ENCODE measurements around the gene GLS2.
A peak's percentile ranks its signal among the peaks of the same experiment; 100 is the strongest.
"Not testable (repeated sequence)": the region's sequence is repeated elsewhere in the genome, so short reads cannot be mapped to it uniquely, and the experiment has no call there.

The GLS2 gene

GRCh38 chr12:56490360-56490759 is 2.4 kb upstream of the GLS2 start:
- no peak for DNase-seq (ENCODE audit: low read depth)

GRCh38 chr12:56487448-56488040 is 417 bp downstream of the GLS2 start:
- peak; percentile 5 for DNase-seq (ENCODE audit: low read depth)

- no peak for DNase-seq (ENCODE audit: low read depth)
Observed at GRCh38 chr12:56486694-56487093, 1.3 kb downstream of the GLS2 start.

DNA sequence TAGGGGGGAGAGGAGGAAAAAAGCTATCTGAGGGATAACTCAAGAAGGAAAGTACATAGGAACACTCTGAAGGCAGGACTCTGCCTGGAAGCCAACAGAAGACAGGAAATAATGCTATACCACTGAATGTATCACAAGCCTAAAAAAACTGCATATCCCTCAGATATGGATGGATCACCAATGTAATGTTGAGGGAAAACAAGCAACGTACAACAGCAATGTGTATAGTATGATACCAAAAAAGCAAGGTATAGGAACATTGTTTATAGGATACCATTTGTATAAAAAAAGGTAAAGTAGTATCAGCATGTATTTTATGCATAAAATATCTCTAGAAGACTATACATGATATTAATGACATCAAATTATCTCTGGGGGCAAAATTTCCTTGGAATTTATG is 3.4 kb downstream of the GLS2 start:
- DNase-seq (ENCODE audit: low read depth) = no peak

GRCh38 chr12:56479625-56480024 is 8.3 kb downstream of the GLS2 start:
- no peak for DNase-seq (ENCODE audit: low read depth)

- DNase-seq (ENCODE audit: low read depth) = no peak
Observed at GRCh38 chr12:56477521-56478225, 10.3 kb downstream of the GLS2 start.

DNA sequence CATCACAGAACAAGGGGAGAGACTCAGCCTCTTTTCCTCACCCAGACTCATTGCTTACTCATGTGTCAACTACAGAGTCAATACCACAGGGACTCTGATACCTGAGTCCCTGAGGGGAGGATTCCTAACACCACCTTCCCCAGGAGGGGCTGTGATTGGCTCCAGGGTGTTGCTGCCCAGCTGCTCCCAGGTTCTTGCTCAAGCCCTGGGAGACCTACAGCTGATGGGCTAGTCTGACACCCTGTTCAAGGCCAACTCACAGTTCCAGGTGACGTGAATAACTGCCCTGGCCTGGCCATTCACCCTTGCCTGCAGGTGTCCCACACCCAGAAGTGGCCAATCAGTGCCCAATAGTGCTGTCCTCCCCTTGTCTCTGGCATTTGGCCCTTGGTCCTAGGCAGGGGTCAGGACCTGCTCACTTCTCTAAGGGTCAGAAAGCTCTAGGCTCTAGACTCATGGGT is 11.0 kb downstream of the GLS2 start:
- DNase-seq (ENCODE audit: low read depth) = no peak

DNA sequence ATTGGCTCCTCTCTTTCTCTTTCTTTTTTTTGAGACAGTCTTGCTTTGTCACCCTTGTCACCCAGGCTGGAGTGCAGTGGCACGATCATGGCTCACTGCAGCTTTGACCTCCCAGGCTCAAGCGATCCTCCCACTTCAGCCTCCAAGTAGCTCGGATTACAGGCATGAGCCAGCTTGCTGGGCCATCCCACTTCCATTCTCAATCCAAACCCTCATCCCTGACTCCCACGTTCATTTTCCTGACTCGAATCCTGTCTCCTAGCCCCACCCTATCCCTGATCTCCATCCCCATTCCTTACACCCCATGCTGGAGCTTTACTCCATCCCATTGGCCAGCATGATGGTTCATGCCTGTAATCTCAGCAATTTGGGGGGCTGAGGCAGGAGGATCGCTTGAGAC is 11.8 kb downstream of the GLS2 start:
- no peak for DNase-seq (ENCODE audit: low read depth)

DNA sequence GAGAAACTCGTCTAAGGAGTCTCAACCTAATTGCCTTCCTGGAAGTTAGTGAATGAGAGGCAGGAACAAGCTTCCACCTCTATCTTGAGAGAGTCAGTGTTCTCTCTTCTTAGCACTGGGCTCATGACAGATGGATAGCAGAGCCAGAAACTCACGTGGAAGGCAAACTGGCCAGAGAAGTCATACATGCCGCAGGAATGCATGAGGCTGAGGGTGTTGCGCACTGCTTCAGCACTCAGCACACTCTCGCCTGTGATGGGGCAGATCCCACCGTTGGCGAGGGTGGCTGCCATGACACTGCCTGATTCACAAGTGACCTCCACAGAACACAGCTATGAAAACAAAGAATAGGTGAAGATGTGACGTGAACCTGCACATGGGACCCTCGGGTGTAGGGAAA is 13.6 kb downstream of the GLS2 start:
- no peak for DNase-seq (ENCODE audit: low read depth)

DNA sequence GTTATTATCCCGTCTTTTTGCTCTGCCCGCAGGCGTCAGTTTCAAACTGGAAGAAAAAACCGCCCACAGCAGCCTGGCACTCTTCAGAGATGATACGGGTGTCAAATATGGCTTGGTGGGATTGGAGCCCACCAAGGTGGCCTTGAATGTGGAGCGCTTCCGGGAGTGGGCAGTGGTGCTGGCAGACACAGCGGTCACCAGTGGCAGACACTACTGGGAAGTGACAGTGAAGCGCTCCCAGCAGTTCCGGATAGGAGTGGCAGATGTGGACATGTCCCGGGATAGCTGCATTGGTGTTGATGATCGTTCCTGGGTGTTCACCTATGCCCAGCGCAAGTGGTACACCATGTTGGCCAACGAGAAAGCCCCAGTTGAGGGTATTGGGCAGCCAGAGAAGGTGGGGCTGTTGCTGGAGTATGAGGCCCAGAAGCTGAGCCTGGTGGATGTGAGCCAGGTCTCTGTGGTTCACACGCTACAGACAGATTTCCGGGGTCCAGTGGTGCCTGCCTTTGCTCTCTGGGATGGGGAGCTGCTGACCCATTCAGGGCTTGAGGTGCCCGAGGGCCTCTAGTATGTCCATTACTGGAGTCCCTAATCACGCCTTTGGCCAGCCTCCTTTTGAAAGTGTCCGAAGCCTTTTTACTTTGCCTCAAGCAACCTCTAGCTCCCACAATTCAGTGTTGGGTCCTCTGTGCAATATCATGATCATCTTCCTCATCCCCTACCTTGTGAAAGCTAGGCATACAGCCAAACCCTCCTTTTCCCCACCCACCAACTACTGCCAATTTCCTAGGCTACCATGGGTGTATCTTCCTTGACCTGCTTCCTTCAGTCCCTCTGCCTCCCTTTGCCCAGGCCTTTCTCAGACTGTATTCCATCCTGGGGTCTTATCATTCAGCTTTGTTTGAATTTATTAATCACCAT is 18.7 kb downstream of the GLS2 start:
- no peak for DNase-seq (ENCODE audit: low read depth)

GRCh38 chr12:56468216-56469006 is 19.6 kb downstream of the GLS2 start, which contains the start of gene SPRYD4:
Gene SPRYD4 (plus strand): TSS chr12:56468578. CDS start chr12:56468592, 14 bp downstream.
- DNase-seq (ENCODE audit: low read depth) = peak; percentile 90

- no peak for DNase-seq (ENCODE audit: low read depth)
Observed at GRCh38 chr12:56462565-56462964, 25.4 kb downstream of the GLS2 start.

- DNase-seq (ENCODE audit: low read depth) = no peak
Observed at GRCh38 chr12:56461235-56462159, 26.5 kb downstream of the GLS2 start.

- DNase-seq (ENCODE audit: low read depth) = no peak
Observed at GRCh38 chr12:56457817-56458216, 30.1 kb downstream of the GLS2 start.

DNA sequence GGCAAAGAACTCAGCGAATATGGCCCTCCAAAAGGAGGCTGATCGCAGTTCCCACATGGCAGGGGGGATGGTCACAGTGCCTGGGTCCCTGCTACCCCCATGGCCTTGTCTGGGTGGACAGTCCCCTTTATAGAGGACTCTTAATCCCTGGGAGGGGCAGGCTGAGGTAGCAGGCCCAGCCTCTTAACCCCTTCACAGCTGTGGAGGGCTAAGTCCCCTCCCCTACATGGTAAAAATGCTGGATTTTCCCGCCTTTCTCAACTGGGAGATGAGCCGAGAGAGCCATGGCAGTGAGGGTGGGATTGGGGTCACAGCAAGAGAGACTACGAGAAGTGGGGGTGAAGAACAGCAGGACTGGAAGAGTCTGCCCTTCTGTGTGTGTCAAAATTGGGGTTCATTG is 33.4 kb downstream of the GLS2 start, which contains the start of gene MIP:
MIP (minus strand) TSS at position 101 of the 400 bp plus-strand sequence; CDS start at position 57, 44 bp downstream.
- DNase-seq (ENCODE audit: low read depth) = no peak

- no peak for DNase-seq (ENCODE audit: low read depth)
Observed at GRCh38 chr12:56451147-56451546, 36.8 kb downstream of the GLS2 start.

- no peak for DNase-seq (ENCODE audit: low read depth)
Observed at GRCh38 chr12:56450241-56450640, 37.7 kb downstream of the GLS2 start.

- no peak for DNase-seq (ENCODE audit: low read depth)
Observed at GRCh38 chr12:56449622-56449984, 38.4 kb downstream of the GLS2 start.

GRCh38 chr12:56448860-56449621 is 38.9 kb downstream of the GLS2 start, which contains the start of gene TIMELESS:
Gene TIMELESS (minus strand): TSS chr12:56449426. CDS start chr12:56434170, 15,256 bp downstream.
- peak; percentile 71 for DNase-seq (ENCODE audit: low read depth)

GRCh38 chr12:56443208-56443607 is 44.8 kb downstream of the GLS2 start:
- DNase-seq (ENCODE audit: low read depth) = not testable (repeated sequence)
